WI38 (cell line): ENCODE data around the gene DDIT3.

Experiments used
- H3K4me3 ChIP-seq: 2 replicates; pipeline ENCODE4 v1.5.1; 2011; ENCODE audit warnings: low read depth, mild to moderate bottlenecking, control low read depth, low read length
- TF ChIP-seq, protein P1 (sequence below): IDR thresholded peaks from 2 replicates; pipeline ENCODE4 v1.5.1; 2012; ENCODE audit warnings: low read depth, mild to moderate bottlenecking, control low read depth, low read length

Gene DDIT3

DNA sequence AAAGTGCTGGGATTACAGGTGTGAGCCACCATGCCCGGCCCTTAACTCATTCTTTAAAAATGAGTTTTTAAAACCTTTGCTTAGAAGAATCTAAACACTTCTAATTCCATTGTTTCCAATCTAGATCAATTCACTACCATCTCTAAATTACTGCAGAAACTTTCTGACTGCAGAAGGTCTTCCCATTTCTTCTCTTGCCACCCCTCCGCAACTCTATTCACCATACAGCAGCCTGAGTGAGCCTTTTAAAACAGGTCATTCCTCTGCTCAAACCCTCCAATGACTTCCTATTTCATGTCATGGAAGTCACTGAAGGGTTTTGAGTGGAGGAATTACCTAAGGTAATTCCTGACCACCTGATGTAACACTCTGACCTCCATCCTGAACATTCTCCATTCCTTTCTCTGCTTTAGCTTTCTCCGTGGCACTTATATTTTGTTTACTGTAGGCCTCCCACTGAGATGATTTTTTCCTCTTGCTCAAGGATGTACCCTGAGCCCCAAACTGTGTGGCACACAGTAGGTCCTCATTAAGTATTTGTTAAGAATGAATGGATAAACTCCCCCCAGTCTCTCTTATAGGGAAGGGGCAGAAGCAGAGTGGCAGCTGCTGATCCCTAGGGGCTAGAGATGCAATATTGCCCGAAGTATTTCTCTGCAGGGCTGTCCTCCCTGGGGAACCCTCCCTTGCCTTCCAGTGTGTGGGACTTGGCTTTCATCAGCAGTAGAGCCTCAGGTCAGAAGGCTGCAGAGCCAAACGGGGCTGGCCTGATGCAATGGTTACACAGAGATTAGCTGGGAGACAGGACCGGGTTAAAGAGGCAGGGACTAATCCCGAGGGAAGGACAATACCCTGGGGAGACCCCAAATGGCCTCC lies 1.2 kb downstream of the DDIT3 start:
- H3K4me3 ChIP-seq = peak overlapping the region; percentile 99
- TF ChIP-seq, protein P1, sequence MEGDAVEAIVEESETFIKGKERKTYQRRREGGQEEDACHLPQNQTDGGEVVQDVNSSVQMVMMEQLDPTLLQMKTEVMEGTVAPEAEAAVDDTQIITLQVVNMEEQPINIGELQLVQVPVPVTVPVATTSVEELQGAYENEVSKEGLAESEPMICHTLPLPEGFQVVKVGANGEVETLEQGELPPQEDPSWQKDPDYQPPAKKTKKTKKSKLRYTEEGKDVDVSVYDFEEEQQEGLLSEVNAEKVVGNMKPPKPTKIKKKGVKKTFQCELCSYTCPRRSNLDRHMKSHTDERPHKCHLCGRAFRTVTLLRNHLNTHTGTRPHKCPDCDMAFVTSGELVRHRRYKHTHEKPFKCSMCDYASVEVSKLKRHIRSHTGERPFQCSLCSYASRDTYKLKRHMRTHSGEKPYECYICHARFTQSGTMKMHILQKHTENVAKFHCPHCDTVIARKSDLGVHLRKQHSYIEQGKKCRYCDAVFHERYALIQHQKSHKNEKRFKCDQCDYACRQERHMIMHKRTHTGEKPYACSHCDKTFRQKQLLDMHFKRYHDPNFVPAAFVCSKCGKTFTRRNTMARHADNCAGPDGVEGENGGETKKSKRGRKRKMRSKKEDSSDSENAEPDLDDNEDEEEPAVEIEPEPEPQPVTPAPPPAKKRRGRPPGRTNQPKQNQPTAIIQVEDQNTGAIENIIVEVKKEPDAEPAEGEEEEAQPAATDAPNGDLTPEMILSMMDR = no peak

DNA sequence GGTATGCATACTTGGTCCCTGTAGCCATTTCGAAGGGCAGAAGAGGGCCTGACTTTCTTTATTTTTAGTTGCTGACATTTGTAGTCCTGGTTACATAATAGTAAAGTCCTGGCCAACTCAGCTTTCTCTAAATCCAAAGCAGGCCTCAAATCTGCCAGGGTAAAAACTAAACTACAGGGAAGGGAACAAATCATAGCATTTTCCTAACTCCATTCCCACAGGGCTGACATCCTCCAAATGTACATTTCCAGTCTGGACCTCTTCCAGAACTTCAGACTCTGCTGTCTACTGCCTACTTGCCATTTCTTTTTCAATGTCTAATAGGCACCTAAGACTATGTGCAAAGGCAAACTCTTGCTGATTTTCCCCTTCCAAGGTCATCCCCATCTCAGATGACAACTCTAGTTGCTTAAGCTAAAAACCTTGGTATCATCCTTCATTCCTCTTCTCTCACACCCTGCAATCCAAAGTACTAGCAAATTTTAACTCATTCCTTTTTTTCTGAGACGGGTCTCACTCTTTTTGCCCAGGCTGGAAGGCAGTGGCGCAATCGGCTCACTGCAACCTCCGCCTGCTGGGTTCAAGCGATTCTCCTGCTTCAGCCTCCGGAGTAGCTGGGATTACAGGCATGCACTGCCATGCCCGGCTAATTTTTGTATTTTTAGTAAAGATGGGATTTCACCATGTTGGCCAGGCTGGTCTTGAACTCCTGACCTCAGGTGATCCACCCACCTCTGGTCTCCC lies 2.0 kb downstream of the DDIT3 start:
- H3K4me3 ChIP-seq = peak overlapping the region; percentile 99
- TF ChIP-seq, protein P1 = no peak

GRCh38 chr12:57517718-57518117 lies 2.6 kb downstream of the DDIT3 start:
- H3K4me3 ChIP-seq = peak overlapping the region; percentile 99

- TF ChIP-seq, protein P1 = no peak
- no peak overlapping the region for H3K4me3 ChIP-seq
Observed at GRCh38 chr12:57517187-57517586, 3.1 kb downstream of the DDIT3 start.

DNA sequence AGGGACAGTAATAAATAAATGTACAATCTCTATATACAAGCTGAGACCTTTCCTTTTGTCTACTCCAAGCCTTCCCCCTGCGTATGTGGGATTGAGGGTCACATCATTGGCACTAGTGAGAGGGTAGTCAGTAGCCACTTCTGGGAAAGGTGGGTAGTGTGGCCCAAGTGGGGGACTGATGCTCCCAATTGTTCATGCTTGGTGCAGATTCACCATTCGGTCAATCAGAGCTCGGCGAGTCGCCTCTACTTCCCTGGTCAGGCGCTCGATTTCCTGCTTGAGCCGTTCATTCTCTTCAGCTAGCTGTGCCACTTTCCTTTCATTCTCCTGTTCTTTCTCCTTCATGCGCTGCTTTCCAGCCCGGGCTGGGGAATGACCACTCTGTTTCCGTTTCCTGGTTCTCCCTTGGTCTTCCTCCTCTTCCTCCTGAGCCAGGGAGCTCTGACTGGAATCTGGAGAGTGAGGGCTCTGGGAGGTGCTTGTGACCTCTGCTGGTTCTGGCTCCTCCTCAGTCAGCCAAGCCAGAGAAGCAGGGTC lies 3.6 kb downstream of the DDIT3 start:
- no peak overlapping the region for H3K4me3 ChIP-seq
- TF ChIP-seq, protein P1 = no peak

DNA sequence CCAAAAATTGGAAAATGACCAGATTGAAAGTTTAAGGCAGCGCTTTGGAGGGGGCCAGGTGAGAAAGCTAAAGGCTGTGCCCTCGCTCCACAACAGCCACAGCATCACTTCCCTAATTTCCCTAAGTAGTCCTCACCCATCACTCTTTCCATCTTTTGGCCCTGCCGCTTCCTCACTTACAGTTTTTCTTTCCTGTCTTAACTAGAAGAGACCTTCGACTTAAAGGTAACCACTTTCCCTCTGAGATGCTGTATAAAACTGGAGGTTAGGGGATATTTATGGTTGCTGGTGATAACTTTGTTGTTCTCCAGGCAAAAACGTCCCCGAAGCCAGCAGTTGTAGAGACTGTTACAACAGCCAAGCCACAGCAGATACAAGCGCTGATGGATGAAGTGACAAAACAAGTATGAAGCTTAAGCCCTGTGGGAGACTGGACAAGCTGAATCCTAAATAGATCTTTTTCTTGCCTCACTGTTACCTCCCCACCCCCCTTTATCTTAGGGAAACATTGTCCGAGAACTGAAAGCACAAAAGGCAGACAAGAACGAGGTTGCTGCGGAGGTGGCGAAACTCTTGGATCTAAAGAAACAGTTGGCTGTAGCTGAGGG lies 4.3 kb downstream of the DDIT3 start:
- TF ChIP-seq, protein P1 = no peak
- no peak overlapping the region for H3K4me3 ChIP-seq

- no peak overlapping the region for H3K4me3 ChIP-seq
- TF ChIP-seq, protein P1 = no peak
Observed at GRCh38 chr12:57515408-57515933, 4.8 kb downstream of the DDIT3 start.
